WI38 (cell line): ENCODE results near the gene GTF2H4.
A peak's percentile ranks its signal among the peaks of the same experiment; 100 is the strongest.
"Not testable (repeated sequence)": the region's sequence is repeated elsewhere in the genome, so short reads cannot be mapped to it uniquely, and the experiment has no call there.

Experiments
- H3K4me3 ChIP-seq: 2 replicates; pipeline ENCODE4 v1.5.1; 2011; ENCODE audit warnings: low read depth, mild to moderate bottlenecking, control low read depth, low read length
- CTCF ChIP-seq: IDR thresholded peaks from 2 replicates; pipeline ENCODE4 v1.5.1; 2012; ENCODE audit warnings: low read depth, mild to moderate bottlenecking, control low read depth, low read length

The GTF2H4 gene

DNA sequence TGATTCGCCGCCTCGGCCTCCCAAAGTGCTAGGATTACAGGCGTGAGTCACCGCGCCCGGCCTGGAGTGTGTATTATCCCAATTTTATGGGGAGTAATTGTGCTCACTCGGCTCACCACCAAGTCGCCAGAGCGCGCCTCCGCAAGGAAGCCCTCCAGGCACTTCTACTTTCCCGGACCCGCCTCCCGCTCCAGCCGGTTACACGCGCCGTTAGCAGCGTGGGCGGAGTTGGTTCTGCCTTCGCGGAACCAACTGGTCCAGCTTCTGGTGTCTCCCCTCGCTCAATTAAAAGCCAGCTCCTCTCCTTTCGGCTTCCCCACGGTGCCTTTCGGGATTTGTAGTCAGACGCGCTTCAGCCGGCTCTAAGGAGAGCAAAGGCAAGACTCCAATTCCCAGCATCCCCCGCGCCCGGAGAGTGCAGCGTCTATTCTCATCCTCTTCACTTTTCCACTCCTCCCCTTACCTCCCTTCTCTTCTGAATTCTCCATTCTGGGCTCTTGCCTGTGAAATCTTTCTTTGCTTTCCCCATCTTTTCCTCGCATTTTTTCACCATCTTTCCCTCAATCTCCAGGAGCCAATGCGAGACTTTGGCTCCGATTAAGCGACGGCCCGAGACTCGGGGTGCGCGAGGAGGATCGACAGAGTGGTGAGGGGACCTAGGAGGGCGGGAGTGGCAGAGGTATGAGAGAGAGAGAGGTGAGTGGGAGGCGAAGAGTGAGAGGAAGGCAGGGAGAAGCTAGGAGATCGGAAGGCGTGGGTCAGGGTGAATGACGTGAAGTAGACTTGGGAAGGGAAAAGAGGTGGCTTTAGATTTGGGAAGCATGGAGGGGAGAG is at the start of gene GTF2H4:
TSS of gene GTF2H4 (plus strand) at position 450 of the 834 bp plus-strand sequence.
- no peak for TF ChIP-seq CTCF
- H3K4me3 ChIP-seq, result peak within 1 kb of the TSS; percentile 97

- not testable (repeated sequence) for H3K4me3 ChIP-seq
Measured at GRCh38 chr6:30859726-30860125, 48.3 kb upstream of the GTF2H4 start.

- no peak for TF ChIP-seq CTCF
- H3K4me3 ChIP-seq, result no peak overlapping the region
Measured at GRCh38 chr6:30861257-30862048, 46.6 kb upstream of the GTF2H4 start.

- H3K4me3 ChIP-seq, result no peak overlapping the region
- no peak for TF ChIP-seq CTCF
Measured at GRCh38 chr6:30862156-30862875, 45.7 kb upstream of the GTF2H4 start.

- no peak for TF ChIP-seq CTCF
- H3K4me3 ChIP-seq, result no peak overlapping the region
Measured at GRCh38 chr6:30864325-30864724, 43.7 kb upstream of the GTF2H4 start.

DNA sequence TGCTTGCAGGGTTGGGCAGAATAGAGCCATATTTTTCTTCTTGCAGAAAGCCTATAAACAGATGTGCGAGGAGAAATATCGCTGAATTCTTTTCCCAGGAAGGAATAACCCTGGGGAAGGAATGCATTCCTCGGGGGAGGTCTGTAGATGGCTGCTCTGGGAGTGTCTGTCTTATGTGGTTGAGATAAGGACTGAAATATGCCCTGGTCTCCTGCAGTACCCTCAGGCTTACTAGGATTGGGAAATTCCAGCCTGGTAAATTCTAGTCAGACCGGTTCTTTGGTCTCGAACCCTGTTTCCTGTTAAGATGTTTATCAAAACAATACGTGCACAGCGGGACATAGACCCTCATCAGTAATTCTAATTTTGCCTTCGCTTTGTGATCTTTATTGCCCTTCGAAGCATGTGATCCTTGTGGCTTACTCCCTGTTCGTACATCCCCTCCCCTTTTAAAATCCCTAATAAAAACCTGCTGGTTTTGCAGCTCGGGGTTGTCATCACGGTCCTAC is 38.7 kb upstream of the GTF2H4 start:
- not testable (repeated sequence) for H3K4me3 ChIP-seq

GRCh38 chr6:30870546-30870945 is 37.5 kb upstream of the GTF2H4 start:
- no peak for TF ChIP-seq CTCF
- no peak overlapping the region for H3K4me3 ChIP-seq
